ENCODE results near the gene CD164.
"Not testable (repeated sequence)": the region's sequence is repeated elsewhere in the genome, so short reads cannot be mapped to it uniquely, and the experiment has no call there.

CD164 gene

DNA sequence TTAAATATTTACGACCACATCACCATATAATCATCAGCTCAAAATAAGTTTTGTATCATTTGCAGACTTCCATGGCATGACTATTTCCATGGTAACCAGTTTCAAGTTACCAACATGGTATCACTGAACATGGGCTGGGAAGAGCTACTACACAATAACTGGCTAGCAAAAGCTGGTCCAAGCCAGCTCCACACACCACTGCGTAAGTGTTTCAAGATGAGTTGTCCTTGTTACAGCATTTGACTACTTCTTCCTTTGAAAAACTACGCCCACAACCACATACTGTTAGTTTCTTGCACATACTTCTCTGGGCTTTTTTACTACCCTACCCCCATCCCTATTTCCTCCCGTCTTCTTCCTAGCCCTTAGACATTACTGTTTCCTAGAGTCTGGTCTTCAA lies 8.5 kb downstream of the CD164 start:
- no peak for DNase-seq

DNA sequence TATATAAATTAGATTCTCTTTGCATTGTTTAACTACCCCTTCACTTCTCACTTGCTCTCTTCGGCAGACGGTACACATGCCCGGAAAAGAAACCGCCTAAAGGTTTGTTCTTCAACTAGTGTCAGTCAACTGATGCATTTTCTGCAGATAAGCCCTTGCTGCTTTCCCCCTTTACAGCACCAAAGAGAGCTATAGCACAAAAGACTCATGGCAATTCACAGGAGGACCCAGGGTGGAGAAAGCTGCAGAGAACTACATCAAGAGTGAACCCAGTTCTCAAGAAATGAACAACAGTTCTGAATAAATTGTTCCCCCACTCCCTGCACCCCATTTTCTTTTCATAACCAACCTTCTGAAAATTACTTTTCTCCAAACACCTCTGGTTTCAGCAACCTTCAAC lies 8.9 kb downstream of the CD164 start:
- no peak for DNase-seq

DNA sequence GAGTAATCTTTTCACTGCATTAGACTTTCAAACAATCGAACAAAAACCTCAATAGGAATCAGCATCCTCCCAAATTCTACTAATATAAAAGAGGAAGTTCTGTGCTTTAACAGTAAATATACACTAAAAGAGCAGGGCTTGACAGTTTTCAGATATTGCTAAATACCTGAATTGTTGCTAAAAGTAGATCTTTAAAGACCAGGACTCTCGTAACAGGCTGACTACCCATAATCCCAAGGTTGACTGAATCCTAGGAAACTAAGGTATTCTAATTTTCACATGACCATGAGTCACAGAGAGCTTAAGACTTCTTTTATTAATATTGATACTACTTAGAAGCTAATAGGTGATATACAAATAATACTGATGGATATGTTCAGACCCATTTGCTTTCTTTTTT lies 10.1 kb downstream of the CD164 start:
- no peak for DNase-seq

DNA sequence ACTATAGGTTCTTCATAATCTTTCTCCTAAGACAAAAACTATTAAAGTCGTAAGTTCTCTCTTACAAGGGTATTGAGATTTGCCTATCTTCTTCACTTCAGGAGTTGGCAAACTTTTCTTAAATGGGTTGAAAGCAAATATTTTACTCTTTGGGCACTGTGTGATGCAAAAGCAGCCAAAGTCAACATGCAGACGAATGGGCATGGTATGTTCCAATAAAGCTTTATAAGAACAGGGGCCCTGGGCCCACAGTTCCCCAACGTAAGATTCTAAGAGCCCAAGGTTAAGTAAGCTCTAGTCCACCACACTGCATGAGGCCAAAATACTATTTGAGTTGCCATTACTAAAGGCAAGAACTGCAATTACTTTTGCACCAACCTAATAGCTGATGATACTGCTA lies 11.5 kb downstream of the CD164 start:
- DNase-seq = no peak

DNA sequence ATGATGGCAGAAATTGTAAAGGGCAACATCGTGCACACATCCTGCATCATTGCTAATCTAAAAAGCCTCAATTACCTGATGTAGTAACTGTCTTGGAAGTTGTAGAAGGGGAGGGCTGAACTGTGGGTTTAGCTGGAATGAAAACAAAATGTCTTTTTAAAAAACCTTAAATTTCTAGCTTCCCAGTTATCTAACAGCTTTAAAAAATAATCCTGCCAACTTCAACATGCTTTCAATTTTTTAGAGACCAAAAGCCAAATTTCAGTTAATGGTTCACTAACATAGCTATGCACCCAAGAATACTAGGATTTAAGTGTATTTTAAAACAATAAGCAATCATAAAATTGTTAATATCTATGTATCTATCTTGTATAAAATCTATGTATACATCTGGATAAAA lies 11.9 kb downstream of the CD164 start:
- no peak for DNase-seq

DNA sequence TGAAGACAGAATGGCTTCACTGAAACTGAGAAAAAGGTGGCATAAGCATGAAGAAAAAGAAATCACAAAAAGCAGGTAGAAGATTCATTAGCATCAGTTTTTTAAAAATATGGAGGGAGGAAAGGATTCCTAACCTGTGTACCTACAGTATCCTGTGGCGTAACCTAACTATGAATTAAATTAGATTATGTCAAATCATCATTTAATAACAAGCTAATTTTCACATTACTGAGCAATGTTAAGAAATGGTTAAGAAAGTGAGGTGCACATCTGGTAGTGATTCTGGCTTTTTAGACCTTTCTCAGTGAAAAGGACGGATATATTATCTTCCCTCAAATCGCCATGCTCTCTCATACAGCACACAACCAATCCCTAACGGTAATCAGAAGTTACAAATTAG lies 12.5 kb downstream of the CD164 start:
- no peak for DNase-seq

DNA sequence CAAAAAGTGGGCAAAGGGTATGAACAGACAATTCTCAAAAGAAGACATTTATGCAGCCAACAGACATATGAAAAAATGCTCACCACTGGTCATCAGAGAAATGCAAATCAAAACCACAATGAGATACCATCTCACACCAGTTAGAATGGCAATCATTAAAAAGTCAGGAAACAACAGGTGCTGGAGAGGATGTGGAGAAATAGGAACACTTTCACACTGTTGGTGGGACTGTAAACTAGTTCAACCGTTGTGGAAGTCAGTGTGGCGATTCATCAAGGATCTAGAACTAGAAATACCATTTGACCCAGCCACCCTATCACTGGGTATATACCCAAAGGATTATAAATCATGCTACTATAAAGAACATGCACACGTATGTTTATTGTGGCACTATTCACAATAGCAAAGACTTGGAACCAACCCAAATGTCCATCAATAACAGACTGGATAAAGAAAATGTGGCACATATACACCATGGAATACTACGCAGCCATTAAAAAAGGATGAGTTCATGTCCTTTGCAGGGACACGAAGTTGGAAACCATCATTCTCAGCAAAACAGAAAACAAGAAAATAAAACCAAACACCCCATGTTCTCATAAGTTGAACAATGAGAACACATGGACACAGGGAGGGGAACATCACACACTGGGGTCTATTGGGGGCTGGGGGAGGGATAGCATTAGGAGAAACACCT lies 17.7 kb downstream of the CD164 start:
- not testable (repeated sequence) for DNase-seq

DNA sequence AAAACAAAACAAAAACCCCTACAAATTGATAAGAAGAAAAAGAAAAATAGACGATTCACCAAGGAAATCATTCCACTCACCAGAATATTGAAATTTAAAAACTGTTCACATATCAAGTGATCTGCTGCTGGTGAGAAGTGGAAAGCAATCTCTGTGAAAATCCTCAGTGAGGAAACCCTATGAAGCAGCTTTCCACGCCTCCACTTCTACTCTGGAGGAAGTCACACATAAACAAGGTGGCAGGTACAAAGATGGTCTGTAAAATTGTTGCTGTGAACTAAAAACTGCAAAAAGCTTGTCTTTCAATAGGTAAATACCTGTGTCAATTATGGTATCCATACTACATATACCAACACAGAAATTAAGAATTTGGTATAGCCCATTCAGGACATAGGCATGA lies 18.5 kb downstream of the CD164 start:
- DNase-seq = no peak

DNA sequence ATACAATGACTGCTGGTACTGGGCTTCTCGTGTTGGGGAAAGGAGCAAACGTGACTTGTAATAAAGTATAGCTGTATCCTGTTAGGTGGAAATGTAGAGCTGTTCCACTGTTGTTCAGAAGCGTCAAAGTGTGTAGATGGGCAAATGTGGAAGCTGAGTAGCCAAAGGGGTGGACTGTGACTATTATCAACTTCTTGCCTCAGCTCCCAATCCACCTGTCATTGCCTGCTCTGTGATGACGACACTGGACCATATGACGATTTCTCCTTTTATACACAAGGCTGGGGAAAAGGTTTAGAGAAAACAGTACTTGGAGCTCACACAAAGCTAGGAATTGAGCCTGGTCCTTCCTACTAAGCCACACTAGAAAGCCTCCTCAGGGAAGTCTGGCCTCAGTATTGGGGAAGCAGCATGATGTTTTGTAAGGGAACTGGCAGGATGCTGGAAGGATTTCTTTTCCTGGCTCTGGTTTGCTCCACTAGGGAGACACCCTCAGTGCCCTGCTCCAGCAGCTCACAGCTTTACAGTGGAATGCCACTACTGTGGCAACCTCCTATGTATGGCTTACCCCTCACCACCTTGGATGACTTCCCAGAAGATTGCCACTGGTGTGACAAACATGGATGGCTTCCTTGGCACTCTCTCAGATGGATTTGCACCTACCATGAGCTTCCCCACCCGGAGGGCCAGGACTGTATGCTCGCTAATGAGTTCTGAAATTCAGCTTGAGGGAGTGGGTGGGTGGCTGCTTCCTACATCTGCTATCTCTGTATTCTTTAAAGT lies 20.0 kb downstream of the CD164 start:
- no peak for DNase-seq

DNA sequence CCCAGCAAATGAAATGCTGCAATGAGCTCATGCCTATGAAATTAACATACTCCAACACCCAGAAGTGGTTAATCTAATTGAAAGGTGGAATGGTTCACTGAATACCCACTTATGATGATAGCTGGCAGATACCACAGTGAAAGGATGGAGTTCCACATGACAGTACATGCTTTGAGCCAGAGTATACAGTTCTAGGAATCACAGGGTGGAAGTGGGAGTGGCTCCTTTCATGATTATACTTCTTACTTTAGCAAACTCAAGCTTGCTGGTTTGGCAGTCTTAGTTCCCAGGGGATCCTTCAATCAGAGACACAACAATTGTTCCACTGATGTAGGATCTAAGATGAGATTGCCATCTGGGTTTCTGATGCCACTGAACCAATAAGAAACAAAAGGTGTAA lies 21.5 kb downstream of the CD164 start:
- DNase-seq = no peak

DNA sequence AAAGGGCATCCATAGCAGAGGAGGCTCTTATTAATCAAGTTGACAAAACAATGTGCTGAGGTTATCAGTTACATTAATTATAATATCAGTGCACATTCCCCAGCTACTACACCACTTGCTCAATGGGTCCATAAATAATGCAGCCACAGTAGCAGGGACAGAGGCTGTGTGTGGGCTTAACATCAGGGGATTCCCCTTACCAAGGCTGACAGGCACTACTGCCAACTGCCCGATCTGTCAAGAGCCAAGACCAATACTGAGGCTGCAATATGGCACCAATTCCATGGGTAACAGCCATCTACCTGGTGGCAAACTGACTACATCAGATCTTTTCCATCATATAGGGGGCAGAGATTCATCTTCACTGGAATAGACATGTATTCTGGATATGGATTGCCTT lies 22.0 kb downstream of the CD164 start:
- DNase-seq = no peak

DNA sequence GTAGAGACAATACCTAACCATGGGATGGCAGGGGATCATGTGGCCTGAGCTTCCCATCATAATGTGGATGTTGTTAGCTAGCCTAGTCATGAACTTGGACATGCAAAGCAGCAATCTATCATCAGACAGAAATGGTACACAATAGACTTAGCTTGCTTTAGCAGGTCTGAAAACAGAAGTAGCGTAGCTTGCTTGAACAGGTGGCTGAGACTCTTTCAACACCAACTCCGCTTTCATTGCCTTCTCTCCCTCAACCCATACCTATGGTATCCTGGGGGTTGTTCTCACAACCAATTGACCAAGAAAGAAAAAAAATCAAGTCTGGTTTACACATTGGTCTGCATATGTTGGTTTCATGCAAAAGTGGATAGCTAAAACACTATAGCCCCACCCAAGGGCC lies 23.0 kb downstream of the CD164 start:
- no peak for DNase-seq

DNA sequence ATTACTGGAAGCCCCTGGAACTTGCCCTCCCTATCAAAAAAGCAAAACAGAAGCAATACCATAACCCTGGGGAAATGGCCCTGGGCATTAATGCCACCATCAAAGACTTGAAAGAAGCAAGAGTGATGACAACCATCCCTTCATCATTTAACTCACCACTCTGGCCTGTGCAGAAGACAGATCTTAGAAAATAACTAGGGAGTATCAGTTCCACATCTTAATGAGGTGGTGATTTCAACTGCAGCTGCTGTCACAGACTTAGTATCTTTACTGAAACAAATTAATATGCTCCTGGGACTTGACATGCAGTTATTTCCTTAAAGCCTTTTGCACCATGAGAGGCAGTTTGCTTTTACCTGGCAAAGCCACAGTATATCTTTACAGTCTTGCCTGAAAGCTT lies 24.1 kb downstream of the CD164 start:
- DNase-seq = no peak

DNA sequence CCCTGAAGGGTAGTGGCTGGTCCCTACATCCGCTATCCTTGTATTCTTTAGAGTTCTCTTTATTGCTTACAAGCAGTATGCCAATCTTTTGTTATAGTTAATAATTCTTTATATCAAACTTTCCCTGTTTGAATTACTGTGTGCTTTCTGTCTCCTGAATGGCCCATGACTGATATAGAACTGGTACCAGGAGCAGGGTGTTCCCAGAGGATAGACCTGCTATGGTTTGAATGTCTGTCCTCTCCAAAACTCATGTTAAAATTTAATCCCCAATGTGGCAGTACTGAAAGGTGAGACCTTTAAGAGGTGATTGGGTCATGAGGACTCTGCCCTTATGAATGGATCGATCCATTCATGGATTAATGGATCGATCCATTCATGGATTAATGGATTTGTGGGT lies 26.0 kb downstream of the CD164 start:
- DNase-seq = no peak

DNA sequence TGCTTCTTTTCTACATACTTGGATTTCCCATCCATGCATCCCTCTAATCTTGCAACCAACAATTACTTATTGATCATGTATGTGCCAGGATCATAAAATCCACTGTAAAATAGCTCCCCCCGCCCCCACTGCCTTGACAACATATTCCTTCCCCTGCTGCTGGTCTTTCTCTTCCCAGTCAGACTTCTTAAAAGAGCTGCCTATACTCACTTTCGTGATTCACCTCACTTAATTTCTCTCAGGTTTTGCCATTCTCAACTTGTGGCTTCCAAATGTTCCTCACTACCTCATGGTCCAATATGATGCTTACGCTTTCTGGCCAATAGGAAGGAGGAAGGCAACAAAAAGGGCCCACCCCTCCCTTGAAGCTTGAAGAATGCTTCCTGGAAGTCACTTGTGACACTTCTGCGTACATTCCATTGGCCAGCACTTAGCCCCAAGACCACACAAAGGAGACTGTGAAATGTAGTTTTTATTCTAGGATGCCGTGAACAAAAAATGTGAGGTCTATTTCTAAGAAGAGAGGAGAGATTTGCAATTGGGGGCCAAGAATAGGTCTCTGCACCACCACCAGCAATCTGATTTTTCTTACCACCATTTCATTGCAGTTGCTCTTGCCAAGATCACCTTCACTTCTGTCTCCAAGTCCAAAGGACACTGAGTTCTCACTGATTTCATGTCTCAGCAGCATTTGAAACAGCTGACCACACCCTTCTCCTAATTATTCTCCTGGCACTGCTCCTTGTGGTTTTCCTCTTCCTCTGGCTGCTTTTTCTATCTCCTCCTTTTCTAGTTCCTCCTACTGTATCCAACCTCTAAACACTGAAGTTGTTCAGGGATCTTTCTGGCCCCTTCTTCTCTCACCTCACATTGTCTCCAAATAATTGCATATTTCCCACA lies 30.8 kb downstream of the CD164 start:
- no peak for DNase-seq

DNA sequence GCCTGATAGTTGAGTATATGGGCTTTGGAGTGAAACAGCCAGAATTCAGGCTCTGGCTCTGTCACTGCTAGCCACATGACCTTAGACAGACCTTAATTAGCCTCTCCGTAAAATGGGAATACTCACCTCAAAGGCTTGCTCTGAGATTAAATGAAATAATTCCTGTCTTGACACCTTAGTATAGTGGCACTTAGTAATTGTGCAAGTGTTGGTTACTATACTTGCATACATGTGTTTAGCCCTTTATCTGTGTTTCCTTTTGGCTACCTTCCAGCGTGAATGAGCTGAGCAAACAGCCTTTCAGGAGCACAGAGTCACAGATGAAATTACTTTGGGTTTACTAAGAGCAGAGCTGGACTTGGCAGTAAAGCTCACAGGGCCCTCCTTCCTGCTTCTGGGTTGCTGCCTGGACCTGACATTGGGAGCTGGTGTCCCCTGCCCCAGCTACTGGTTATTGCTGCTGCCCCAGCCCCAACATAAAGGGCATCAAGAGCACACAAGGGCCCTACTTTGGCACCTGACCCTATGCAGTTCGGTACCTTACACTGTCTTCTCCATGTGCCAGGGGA lies 32.8 kb downstream of the CD164 start:
- DNase-seq = no peak

DNA sequence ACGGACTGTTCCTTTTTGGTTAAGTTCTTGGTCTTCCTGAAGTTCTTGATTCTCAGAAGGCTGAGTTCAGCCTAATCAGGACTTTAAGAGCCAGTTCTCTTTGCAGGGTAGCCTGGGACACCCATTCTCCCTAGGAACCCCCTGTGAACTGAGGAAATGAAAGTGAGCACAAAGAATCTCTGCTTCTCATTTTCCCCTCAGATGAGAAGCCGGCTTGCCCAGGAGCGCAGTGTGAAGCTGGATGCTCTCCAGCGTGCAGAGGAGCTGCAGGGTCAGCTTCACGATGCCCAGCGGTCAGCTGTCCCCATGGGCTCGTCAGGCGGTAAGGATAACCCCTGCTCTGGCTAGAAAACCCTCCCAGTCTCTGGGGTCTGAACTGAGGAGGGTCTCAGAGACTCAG lies 34.0 kb downstream of the CD164 start:
- DNase-seq = no peak

DNA sequence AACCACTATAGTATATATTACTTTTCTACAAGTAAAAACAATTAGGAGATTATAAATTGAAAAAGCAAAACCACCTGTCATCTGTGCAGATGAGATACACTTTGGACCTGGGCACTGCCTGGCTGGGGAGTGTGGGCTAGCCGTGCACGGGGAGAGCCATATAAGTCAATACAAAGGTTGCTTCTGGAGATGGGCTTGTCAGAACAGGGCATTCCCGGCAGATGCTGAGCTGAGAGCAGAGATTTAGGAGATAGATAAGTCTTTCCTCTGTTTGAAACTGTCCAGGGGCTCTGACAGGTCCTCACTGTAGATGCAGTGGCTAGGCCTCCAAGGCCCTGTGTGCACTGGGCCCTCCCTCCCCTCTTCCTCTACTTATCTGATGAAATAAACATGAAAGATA lies 34.5 kb downstream of the CD164 start:
- no peak for DNase-seq

DNA sequence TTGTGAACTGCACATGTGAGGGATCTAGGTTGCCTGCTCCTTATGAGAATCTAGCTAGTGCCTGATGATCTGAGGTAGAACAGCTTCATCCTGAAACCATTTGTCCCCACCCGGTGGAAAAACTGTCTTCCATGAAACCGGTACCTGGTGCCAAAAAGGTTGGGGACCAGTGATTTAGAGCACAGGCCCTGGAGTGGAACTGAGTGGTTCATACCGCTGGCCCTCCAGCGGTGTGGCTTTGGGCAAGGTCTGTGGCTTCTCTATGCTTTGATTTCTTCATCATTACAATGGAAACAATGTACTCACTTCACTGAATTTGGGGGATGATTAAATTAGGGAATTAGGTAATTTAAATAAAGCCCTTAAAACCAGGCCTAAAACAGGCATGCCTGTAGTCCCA lies 36.3 kb downstream of the CD164 start:
- no peak for DNase-seq

DNA sequence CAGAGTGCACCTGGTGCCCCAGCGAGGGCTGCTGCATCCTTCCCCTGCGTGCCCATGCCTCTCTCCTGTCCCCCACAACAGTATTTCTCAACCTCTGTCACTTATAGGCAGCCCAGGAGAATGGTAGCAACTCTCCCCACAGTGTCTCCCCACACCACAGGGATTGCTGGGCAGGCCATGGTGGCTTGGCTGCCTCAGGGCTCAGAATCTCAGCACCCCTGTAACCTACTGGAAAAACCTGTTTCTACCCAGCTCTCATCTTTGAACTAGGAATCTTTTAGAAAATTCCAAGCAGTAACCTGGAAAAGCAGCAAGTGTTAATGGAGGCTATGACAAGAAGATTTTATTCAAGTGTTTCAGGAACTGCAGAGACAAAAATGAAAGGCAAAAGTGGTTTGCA lies 38.0 kb downstream of the CD164 start:
- no peak for DNase-seq

DNA sequence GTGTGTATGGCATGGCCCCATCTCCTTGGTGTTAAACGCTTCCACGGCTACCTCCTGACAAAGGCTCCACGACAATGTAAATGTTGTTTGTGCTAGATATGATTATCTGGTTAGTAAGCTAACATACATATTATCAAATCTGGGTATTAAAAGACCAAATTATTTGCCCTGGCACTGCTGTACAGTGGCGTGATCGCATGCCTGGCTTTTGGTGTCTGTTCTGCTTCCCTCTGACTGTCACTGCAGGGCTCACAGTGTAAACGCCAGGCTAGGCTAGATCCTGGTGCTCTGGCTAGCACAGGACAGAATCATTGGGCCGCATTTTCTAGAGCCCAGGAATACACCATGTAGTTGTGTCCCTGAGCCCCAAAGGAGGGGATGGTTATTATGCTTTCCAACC lies 38.7 kb downstream of the CD164 start:
- no peak for DNase-seq

DNA sequence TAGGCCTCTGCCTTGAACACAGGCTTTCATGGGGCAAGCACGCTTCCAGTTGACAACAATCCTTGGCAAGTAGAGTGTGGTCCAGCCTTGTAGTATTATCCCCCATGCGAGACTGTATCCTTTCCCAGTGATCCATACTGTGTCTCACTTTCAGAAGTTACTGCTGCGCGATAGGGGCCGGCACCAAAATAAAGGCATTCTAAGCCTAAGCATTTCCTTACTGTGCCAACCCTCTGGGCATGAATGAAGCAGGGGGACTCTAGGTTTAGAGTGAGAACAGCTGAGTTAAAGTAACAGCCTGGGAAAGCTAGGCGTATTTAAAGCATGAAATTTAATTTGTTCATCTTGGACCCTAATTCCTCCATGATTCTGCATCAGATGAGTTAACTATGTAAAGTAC lies 39.4 kb downstream of the CD164 start:
- DNase-seq = no peak

DNA sequence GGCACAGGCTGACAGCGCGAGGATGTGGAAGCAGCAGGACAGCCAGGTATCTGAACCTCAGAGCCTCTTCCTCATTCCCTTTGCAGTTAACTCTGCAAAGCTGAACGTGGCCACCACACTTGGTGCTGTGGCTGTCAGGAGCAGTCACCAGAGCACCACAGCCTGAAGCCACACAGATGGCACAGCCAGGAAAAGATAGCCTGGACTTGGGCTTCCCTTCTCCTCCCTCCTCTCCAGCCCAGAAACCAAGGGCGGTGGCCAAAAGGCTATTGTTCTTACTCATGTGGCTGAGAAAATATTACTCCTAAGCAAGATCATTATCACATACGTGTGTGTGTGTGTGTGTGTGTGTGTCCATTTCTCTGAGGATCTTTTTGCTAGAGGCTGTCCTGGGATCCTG lies 39.8 kb downstream of the CD164 start:
- DNase-seq = no peak

DNA sequence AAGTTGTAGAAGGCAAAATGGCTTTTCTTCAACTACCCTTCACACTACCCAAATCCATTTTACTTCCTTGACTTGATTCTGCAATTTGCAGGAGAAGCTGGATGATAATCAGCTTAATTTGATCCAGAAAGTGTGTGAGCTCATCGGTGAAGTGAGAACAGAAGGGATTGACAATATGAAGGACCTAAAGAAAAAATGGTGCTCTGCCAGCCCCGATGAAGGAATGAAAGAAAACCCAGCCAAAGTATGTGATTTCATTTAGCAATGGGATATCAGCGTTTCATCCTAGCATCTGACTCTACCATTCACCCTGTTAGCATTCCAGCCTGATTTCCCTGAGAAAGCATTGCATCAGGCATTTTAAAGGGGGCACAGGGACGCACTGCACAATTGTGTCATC lies 41.5 kb downstream of the CD164 start:
- DNase-seq = no peak

Data from NCI-H1930 (cell line).